K562 (cell line): ENCODE measurements around the gene PRR36. TPM values are rescaled to one million over a fixed set of nuclear protein-coding genes. Genes with fewer than 3 reads are reported as not detected.

ENCODE experiments used
- ATF2 ChIP-seq: sonication (generic); formaldehyde crosslinking; IDR thresholded peaks from 2 replicates; pipeline ENCODE4 v1.8.1; 2022; ENCODE audit warnings: missing genetic modification reagents
- GTF2A2 ChIP-seq: IDR thresholded peaks from 2 replicates; pipeline ENCODE4 v1.6.1; 2016; ENCODE audit warnings: mild to moderate bottlenecking, missing genetic modification characterization, missing compliant biosample characterization
- PATZ1 ChIP-seq: fragments of 250-450 bp; sonication (Bioruptor Pico); IDR thresholded peaks from 2 replicates; pipeline ENCODE4 v1.5.0; 2020; ENCODE audit warnings: mild to moderate bottlenecking, borderline replicate concordance
- THRB ChIP-seq: fragments of 450-650 bp; formaldehyde crosslinking; conservative IDR thresholded peaks from 2 replicates; pipeline ENCODE4 v1.4.0; 2022; ENCODE audit warnings: mild to moderate bottlenecking, missing genetic modification characterization
- TRIM24 ChIP-seq, 2 experiments: fragments of 450-650 bp; IDR thresholded peaks; 2 replicates each; pipeline ENCODE4 v1.6.1; 2016
- ZNF274 ChIP-seq: IDR thresholded peaks from 2 replicates; pipeline ENCODE4 v1.6.1; 2011; ENCODE audit warnings: low read depth, mild to moderate bottlenecking, low read length, moderate library complexity, borderline replicate concordance
- ZNF280B ChIP-seq: fragments of 250-450 bp; sonication (Bioruptor Pico); IDR thresholded peaks from 2 replicates; pipeline ENCODE4 v1.5.1; 2021; ENCODE audit warnings: mild to moderate bottlenecking
- ZNF436 ChIP-seq: fragments of 250-450, 450-650 bp; sonication (Bioruptor Pico); formaldehyde crosslinking; IDR thresholded peaks from 2 replicates; pipeline ENCODE4 v1.7.0; 2020; ENCODE audit warnings: mild to moderate bottlenecking
- ZNF511 ChIP-seq: sonication (generic); formaldehyde crosslinking; IDR thresholded peaks from 2 replicates; pipeline ENCODE4 v1.8.0; 2022; ENCODE audit warnings: mild to moderate bottlenecking, missing genetic modification reagents
- polyA plus RNA-seq, 8 experiments: library from polyadenylated mRNA; depleted of rRNA in 4 of 8; stranded (reverse) in 5 of 8; unstranded in 3 of 8; fragments of >200 nt; fragmentation: Nextera tagmentation in 2 of 8; fragmentation: Illumina TruSeq in 1 of 8; extraction: Ambion mirVana in 2 of 8; extraction: Trizol in 1 of 8; gene quantifications; 2 replicates each; pipeline versions ENCODE4 v1.2.1 to v1.2.3, GENCODE V29; 2011 to 2014; ENCODE audit warnings: inconsistent platforms in 1 of 8, missing spikeins in 1 of 8
- total RNA-seq, 7 experiments: library from RNA; depleted of rRNA in 6 of 7; stranded (reverse); fragments of >200 nt in 6 of 7; fragmentation: Illumina TruSeq in 2 of 7; extraction: Trizol in 2 of 7; gene quantifications; 2 replicates each; pipeline versions ENCODE4 v1.2.1 to v1.2.3, GENCODE V29; 2011 to 2021; ENCODE audit warnings: low replicate concordance in 1 of 7

Gene PRR36
- total and polyA plus RNA-seq, 9 of the 15 experiments (the other 6 are each of a cell fraction or from before 2014, with no cell fraction given) = 0.05 to 0.42 (median 0.06) TPM; not detected in 6

- TF ChIP-seq ZNF511 (CRISPR knock-in tag) = no peak
- no peak for TF ChIP-seq TRIM24 (IDR thresholded peaks at IDR 0.05)
- TF ChIP-seq ZNF436 (CRISPR knock-in tag) = no peak
- no peak for TF ChIP-seq ZNF274
- TF ChIP-seq ZNF280B (CRISPR knock-in tag) = no peak
- no peak for TF ChIP-seq THRB (CRISPR knock-in tag)
- TF ChIP-seq GTF2A2 (tag) = no peak
- no peak for TF ChIP-seq PATZ1
- TF ChIP-seq ATF2 (CRISPR knock-in tag) = no peak
Observed at GRCh38 chr19:7900931-7901330, 26.7 kb upstream of the PRR36 start (continued).
